Neural progenitor cell (in vitro differentiated cells): ENCODE results near the gene SLC47A1. TPM values are rescaled to one million over a fixed set of nuclear protein-coding genes. Genes with fewer than 3 reads are reported as not detected.

ENCODE experiments used
- DNase-seq: peaks from one replicate; pipeline ENCODE4 v3.0.0-alpha.2; 2016; ENCODE audit warnings: low spot score
- H2AFZ ChIP-seq: fragments of 200-600 bp; sonication (generic); replicated peaks from 2 replicates; pipeline ENCODE4 v1.6.1; 2016; ENCODE audit warnings: antibody characterized with exemption
- H3F3A ChIP-seq: fragments of 200-600 bp; sonication (generic); 2 replicates; pipeline ENCODE4 v1.6.1; 2016; ENCODE audit warnings: antibody characterized with exemption, low read depth
- H3K27ac ChIP-seq: fragments of 200-600 bp; sonication (generic); 2 replicates; pipeline ENCODE4 v1.5.1; 2016; ENCODE audit warnings: mild to moderate bottlenecking
- H3K27me3 ChIP-seq: fragments of 200-600 bp; sonication (generic); 2 replicates; pipeline ENCODE4 v1.6.1; 2016; ENCODE audit warnings: mild to moderate bottlenecking, moderate library complexity
- H3K36me3 ChIP-seq: fragments of 200-600 bp; sonication (generic); 2 replicates; pipeline ENCODE4 v1.5.1; 2016
- H3K4me1 ChIP-seq: fragments of 200-600 bp; sonication (generic); 2 replicates; pipeline ENCODE4 v1.6.1; 2016; ENCODE audit warnings: mixed run types
- H3K4me2 ChIP-seq: fragments of 200-600 bp; sonication (generic); 2 replicates; pipeline ENCODE4 v1.6.1; 2016
- H3K4me3 ChIP-seq: fragments of 200-600 bp; sonication (generic); 2 replicates; pipeline ENCODE4 v1.5.1; 2016
- H3K79me2 ChIP-seq: fragments of 200-600 bp; sonication (generic); 2 replicates; pipeline ENCODE4 v1.6.1; 2016; ENCODE audit warnings: low read depth
- H3K9ac ChIP-seq: fragments of 200-600 bp; sonication (generic); 2 replicates; pipeline ENCODE4 v1.6.1; 2016
- H3K9me3 ChIP-seq: fragments of 200-600 bp; sonication (generic); 2 replicates; pipeline ENCODE4 v1.5.1; 2016; ENCODE audit warnings: low read depth
- H4K20me1 ChIP-seq: fragments of 200-600 bp; sonication (generic); 2 replicates; pipeline ENCODE4 v1.6.1; 2016; ENCODE audit warnings: low read depth
- H3K27ac Mint-ChIP-seq: 3 replicates; pipeline ENCODE4 v1.8.0; 2021; ENCODE audit warnings: mixed read lengths
- H3K27me3 Mint-ChIP-seq: 2 replicates; pipeline ENCODE4 v1.8.0; 2022; ENCODE audit warnings: low read depth, mild to moderate bottlenecking, inconsistent platforms, moderate library complexity, mixed read lengths; ENCODE audit not compliant: insufficient read depth
- H3K36me3 Mint-ChIP-seq: 3 replicates; pipeline ENCODE4 v1.8.0; 2021; ENCODE audit warnings: mixed read lengths
- H3K4me1 Mint-ChIP-seq: 3 replicates; pipeline ENCODE4 v1.8.0; 2021; ENCODE audit warnings: mixed read lengths
- H3K4me3 Mint-ChIP-seq: 3 replicates; pipeline ENCODE4 v1.8.0; 2021; ENCODE audit warnings: mild to moderate bottlenecking, moderate library complexity, mixed read lengths
- H3K9me3 Mint-ChIP-seq: 3 replicates; pipeline ENCODE4 v1.8.0; 2020; ENCODE audit warnings: mixed read lengths
- CTCF ChIP-seq: fragments of 200-600 bp; sonication (generic); IDR thresholded peaks from 2 replicates; pipeline ENCODE4 v1.5.1; 2017; ENCODE audit warnings: antibody characterized with exemption, mild to moderate bottlenecking
- EZH2 ChIP-seq: fragments of 200-600 bp; sonication (generic); IDR thresholded peaks from 2 replicates; pipeline ENCODE4 v1.6.1; 2017; ENCODE audit warnings: antibody characterized with exemption, mild to moderate bottlenecking, moderate library complexity
- EZH2phosphoT487 ChIP-seq: fragments of 200-600 bp; sonication (generic); IDR thresholded peaks from 2 replicates; pipeline ENCODE4 v1.6.1; 2017; ENCODE audit warnings: antibody characterized with exemption
- total RNA-seq: library from RNA; depleted of rRNA; stranded (reverse); fragments of >200 nt; gene quantifications from 2 replicates; pipeline ENCODE4 v1.2.3, GENCODE V29; 2015; ENCODE audit warnings: low replicate concordance

The SLC47A1 gene
- total RNA-seq, 1 donor from 2014 or later = 2.1 TPM

GRCh38 chr17:19538095-19539039, 4.7 kb downstream of the SLC47A1 start:
- no peaks in the 10 kb centered on the region for H3K36me3 ChIP-seq
- H3K9ac ChIP-seq = no peak overlapping the region
- peaks cover 28% of the 10 kb centered on the region for H3K27me3 ChIP-seq
- no peaks in the 10 kb centered on the region for H3K79me2 ChIP-seq
- H3K4me2 ChIP-seq = no peak overlapping the region
- H3K4me3 ChIP-seq = no peak overlapping the region
- Mint-ChIP-seq H3K4me1 (peaks cover 13% of the 10 kb centered on the region), H3K27me3 (peaks cover 25% of the 10 kb centered on the region), H3K27ac (no peak overlapping the region), H3K9me3 (peaks cover 2% of the 10 kb centered on the region), H3K36me3 (no peaks in the 10 kb centered on the region), H3K4me3 (no peak overlapping the region)
- H2AFZ ChIP-seq = no peak overlapping the region
- H4K20me1 ChIP-seq = no peaks in the 10 kb centered on the region
- H3K9me3 ChIP-seq = no peaks in the 10 kb centered on the region
- no peak for DNase-seq
- H3F3A ChIP-seq = peaks cover 2% of the 10 kb centered on the region
- H3K27ac ChIP-seq = no peak overlapping the region
- TF ChIP-seq CTCF (no peak), EZH2 (no peak), EZH2phosphoT487 (no peak)
- peaks cover 5% of the 10 kb centered on the region for H3K4me1 ChIP-seq

GRCh38 chr17:19539040-19539399, 5.4 kb downstream of the SLC47A1 start:
- H3K27ac Mint-ChIP-seq = no peak overlapping the region
- peaks cover 22% of the 10 kb centered on the region for H3K27me3 ChIP-seq
- no peaks in the 10 kb centered on the region for H4K20me1 ChIP-seq
- H3K27me3 Mint-ChIP-seq = peaks cover 24% of the 10 kb centered on the region
- H3F3A ChIP-seq = no peaks in the 10 kb centered on the region
- no peaks in the 10 kb centered on the region for H3K9me3 ChIP-seq
- H3K79me2 ChIP-seq = no peaks in the 10 kb centered on the region
- no peaks in the 10 kb centered on the region for H3K36me3 ChIP-seq
- H3K9me3 Mint-ChIP-seq = peaks cover 2% of the 10 kb centered on the region
- no peak for DNase-seq
- peaks cover 5% of the 10 kb centered on the region for H3K4me1 ChIP-seq
- H3K4me1 Mint-ChIP-seq = peaks cover 13% of the 10 kb centered on the region
- H3K4me3 ChIP-seq = no peak overlapping the region
- no peak overlapping the region for H3K4me2 ChIP-seq
- no peak overlapping the region for H3K4me3 Mint-ChIP-seq
- H2AFZ ChIP-seq = no peak overlapping the region
- H3K27ac ChIP-seq = no peak overlapping the region
- no peak overlapping the region for H3K9ac ChIP-seq
- TF ChIP-seq EZH2 (no peak), CTCF (no peak), EZH2phosphoT487 (no peak)
- H3K36me3 Mint-ChIP-seq = no peaks in the 10 kb centered on the region

- Mint-ChIP-seq H3K27me3 (peaks cover 18% of the 10 kb centered on the region), H3K4me3 (no peak overlapping the region), H3K4me1 (peaks cover 8% of the 10 kb centered on the region), H3K9me3 (no peaks in the 10 kb centered on the region), H3K27ac (no peak overlapping the region), H3K36me3 (no peaks in the 10 kb centered on the region)
- no peak for DNase-seq
- Histone ChIP-seq H3K79me2 (no peaks in the 10 kb centered on the region), H3K36me3 (no peaks in the 10 kb centered on the region), H3K4me3 (no peak overlapping the region), H3K9me3 (no peaks in the 10 kb centered on the region), H3F3A (no peaks in the 10 kb centered on the region), H3K27me3 (peaks cover 13% of the 10 kb centered on the region), H3K4me1 (no peaks in the 10 kb centered on the region), H2AFZ (no peak overlapping the region), H3K27ac (no peak overlapping the region), H4K20me1 (no peaks in the 10 kb centered on the region), H3K9ac (no peak overlapping the region), H3K4me2 (no peak overlapping the region)
- TF ChIP-seq EZH2 (no peak), CTCF (no peak), EZH2phosphoT487 (no peak)
Measured at GRCh38 chr17:19539841-19540311, 6.2 kb downstream of the SLC47A1 start.
